NCI-H1930 (cell line): Measurements from ENCODE around the gene SH3PXD2B.

Source experiments
- DNase-seq, 2 experiments: peaks; one replicate each; lab custom pipeline; 2025; lab: John Stamatoyannopoulos, UW

The SH3PXD2B gene

DNA sequence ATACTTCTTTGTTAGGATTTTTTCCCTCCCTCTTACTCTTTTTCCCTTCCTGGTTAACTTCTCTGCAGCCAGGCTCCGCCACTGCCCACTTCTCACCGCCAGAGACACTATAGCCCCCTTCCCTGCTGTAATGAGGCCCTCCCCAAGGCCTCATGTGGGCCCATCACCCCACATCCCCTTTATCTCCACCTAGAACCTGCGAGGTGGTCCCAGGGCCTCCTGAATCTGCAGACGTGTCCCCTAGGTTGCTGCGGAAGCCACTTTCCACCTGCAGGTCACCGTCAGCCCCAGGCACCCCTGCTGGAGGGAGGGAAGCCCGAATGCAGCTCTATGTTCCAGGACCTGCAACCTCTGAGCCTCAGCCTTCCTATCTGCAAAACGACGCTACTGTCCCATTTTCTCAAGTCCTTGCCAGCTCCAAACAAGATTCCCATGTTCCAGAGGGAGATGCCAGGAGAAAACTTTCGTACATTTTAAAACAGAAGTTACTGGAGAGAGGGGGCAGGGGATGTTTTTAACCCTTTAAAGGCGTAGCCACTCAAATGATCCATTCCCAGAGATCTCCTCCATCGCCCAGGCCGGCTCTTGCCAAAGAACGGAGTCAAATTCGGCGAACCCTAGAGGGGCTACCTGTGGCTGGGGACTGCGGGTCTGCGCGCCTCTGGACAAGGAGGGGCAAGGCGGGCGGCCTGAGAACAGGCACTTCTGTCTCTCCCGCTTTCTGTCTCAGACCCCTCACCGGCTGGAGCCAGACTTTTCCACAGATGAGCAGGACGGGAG lies 929 bp downstream of the SH3PXD2B start:
- no peak for DNase-seq

DNA sequence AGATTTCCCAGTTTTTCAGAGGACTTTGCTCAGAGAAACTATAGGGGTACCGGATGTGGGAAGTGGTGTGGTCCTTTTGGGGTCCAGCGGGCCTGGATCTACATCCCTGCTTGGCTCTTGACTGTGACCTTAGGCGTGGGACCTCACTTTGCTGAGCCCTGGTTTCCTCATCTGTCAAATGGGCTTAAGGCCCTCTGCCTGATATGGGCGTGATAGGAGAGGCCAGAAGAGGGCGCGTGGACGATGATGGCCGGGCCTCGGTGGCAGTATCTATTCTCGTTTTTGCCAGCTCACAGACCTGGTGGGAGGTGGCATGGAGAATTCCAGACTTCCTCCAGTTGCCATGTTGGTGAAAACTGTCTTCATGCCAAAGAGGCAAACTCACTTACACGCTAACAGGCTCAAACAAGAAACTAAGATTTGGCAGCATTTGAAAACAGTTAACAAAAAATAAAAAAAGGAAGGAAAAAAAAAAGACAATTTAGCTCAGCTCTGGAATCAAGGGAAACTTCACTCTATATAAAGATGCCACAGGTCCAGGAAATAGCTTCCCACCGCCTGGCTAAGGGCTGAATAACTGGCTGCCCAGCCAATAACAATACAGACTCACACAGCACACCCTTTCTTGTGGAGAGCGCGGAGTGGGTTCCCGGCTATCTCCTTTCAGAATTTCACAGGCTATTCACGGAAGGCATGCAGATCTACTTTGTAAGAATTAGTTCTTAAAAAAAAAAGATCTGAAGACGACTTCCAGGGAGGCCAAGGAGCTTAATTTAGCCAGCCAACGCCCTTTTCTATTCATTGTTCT lies 1.7 kb downstream of the SH3PXD2B start:
- DNase-seq = no peak

DNA sequence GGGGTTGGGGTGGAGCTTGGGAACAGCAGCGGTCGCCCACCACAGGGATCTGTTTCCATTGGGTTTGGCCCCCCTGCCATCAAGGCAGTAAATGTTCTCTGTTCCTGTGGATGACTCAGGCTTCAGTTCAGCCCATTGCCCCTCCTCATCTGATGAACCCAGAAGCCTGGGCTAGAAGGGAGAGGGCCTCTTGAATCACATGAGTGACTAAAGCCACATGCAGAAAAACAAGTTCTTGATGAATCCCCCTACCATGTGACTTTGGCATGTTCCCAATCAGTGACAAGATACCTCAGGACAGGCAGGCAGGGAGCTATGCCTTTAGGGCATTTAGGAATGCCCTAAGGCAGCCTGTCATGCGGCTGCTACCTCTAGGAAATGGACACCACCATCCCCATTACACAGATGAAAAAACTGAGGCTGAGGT lies 2.5 kb downstream of the SH3PXD2B start:
- DNase-seq = no peak

DNA sequence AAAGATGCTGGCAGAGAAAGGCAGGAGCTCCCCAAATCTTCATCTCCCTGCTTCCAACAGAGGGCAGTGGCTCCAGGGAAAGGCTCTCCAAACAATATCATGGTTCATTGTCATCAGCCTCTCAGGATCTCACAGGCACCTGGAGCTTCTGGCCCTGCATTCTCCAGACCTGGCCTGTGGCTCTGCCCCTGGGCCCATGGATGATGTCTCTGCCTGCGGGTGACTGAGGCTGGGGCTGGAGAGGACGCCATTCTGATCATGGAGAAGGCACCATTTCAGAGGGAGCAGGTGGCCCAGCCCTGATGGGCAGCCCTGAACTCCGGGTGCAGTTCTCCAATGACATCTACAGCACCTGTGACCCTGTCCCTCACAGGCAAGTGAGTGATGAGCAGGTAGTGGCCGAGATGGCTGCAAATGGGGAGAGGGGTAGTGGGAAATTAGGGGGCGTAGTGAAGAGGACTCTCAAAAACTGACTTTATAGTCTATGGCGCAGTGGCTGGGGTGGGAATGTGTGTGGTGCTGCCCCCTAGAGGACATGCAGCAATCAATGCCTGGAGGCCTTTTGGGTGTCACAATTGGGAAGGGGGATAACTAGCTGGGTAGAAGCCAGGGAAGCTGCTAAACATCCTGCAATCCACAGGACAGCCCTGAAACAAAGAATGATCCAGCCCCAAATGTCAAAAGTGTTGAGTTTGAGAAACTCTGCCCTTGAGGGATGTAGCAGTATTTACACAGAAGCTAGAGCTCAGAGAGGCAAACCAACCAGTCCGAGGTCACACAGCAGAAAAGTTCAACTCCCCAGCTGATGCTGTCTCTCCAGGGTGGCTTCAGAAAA lies 3.2 kb downstream of the SH3PXD2B start:
- DNase-seq = no peak

DNA sequence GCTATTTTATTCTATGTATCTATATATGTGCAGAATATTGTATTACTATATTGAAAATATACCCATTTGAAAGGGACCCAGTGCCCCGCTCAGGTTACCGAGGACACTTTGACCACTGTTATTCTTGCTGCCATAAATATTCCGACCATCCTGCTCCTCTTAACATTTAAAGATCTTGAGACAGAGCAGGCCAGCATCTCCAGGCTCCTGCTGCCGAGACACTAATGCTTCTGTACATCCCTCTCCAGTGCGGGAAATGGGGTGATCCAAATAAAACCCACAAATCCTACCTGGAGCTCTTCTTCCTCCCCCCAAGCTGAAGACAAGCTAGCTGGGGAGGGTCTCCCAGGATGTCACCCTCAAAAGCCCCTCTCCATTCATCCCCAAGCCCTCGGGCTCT lies 3.9 kb downstream of the SH3PXD2B start:
- DNase-seq = no peak

DNA sequence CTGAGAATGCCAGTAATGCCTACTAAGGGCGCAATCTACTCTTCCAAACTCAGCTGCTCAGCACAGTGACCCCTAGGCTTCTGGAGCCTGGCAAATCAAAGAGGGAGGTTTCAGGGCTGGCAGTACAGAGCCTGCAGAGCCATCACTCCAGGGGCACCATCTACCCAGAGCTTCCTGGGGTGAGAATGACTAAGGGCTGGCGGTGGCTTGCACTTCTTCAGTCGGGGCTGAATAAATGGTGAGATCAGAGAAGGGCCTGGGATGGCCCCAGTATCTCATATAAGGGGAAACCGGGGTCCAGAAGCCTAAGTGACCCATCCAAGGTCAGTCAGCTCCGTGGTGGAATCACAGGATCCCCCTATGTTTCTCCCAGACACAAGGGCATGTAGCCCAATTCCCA lies 5.3 kb downstream of the SH3PXD2B start:
- DNase-seq = no peak

DNA sequence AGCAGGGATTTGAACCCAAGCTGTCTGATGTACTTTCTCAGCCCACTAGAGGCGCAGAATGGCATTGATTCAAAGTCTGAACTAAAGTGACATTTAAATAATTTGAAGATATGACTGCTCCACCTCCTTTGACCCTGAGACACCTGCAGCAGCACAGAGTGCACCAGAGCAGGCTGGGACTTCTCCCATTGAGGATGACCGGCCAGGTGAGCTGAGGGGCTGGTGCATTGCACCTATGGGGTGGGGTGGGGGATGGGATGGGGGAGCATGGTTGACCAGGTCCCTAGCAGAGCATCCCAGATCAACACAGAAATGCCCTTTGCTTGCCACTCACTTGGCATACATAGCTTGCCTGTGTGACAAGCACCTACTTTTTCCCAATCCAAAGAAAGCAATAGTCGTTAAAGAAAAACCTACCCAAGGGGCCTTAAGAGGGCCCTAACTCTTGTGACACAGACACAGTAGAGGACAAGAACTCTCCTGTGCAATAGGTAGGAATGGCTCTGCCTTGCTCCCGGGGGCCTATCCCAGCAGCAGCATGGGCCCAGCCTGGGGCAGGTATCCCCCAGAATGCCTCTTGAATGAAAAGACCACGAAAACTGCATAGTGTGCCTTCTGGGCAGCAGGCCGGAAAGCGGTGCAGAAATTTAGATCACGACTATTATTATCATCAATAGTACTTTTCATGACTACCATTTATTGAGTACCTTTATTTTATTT lies 6.5 kb downstream of the SH3PXD2B start:
- DNase-seq = no peak

DNA sequence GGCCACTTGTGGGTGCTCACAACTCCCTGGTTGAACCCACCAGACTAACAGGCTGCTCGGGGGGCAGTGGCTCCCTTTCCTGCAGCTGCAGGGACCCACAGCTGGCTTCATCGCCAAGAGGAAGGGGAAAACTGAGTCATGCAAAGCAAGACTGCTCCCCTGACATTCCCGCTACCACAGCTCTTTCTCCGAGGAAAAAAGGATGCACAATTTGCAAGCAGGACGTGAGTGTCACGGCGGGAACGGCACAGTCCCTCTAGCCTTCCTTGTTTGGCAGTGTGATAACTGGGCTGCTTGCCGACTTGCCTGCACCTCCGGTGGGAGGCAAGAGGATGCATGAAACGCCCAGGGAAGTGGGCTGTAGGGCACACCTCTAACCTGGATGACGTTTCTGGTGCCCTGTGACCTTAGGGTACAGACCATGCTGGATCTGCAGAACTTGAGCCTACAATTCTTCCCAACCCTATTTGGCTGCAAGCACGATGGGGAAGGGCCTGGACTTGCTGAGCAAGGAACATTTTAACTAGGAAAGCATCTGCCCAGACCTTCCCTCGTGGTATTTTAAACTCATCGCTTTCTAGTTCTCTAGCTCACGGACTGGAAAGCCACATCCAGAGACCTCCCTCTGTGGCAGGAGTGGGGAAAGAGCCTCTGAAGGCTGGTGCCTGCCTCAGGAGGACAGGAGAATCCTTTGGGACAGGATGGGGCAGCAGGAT lies 7.8 kb downstream of the SH3PXD2B start:
- DNase-seq = no peak

DNA sequence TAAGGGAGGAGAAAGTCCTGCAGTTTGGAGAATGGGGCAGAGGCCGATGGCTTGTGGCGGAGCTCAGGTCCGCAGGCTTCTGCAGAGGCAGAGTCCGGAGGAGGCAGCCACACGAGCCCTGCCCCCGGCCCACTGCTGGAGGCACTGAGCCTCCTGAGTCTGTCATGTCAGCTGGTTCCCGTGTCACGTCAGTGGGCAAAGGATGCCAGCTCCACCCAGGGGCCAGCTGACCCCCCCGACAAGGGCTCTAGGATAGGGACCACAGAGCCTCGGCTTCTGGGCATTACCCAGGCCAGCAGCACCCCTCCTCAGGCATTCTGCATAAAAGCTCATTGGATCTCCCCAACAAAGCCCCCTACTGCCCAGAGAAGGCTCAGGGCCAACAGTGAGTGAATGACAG lies 8.5 kb downstream of the SH3PXD2B start:
- no peak for DNase-seq

DNA sequence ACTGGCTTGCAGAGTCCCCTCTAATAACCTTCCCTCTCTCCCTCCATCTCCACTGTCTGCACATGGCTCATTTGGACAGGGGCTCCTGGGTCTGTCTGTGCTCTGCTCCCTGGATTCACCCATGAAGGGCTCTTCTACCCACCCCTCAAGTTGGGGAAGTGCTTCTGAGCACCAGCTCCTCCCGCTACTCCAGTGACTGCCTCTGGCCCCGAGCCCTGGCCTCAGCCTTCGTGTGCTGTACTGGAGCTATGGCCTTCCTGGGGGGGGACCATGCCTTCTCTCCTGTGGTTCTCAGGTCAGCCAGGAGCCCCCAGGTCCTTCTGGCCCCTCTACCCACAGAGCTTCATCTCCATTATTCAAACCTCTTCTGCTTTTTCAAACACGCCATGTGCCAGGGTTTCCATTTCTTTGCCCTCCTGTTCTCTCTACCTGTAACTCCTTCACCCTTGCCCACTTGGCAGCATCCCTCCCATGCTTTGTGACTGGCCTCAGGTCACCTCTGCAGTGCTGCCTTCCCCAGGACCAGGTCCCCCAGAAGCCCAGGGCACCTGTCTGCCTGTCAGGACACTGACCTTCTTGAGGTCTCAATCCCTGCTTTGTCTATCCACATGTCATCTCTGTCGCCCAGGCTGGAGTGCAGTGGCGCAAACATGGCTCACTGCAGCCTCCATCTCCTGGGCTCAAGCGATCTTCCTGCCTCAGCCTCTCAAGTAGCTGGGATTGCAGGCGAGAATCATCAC lies 9.5 kb downstream of the SH3PXD2B start:
- DNase-seq = no peak

DNA sequence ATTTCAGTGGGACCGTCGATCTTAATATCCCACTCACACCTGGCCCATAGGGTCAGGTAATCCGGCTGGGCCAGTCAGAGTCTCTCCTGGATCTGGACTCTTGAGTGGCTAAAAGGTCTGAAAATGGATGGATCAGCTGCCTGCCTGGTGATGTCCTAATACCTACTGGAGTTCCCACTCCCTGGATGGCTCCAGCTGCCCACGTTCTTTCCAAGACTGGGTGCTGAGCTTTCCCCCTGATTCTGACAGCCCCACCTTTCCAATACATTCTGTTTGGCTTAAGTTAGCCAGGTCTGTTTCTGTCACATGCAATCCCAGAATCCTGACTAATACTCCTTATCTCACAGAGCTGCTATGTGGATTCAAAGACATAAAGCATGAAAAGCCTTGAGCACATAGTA lies 10.2 kb downstream of the SH3PXD2B start:
- DNase-seq = no peak

DNA sequence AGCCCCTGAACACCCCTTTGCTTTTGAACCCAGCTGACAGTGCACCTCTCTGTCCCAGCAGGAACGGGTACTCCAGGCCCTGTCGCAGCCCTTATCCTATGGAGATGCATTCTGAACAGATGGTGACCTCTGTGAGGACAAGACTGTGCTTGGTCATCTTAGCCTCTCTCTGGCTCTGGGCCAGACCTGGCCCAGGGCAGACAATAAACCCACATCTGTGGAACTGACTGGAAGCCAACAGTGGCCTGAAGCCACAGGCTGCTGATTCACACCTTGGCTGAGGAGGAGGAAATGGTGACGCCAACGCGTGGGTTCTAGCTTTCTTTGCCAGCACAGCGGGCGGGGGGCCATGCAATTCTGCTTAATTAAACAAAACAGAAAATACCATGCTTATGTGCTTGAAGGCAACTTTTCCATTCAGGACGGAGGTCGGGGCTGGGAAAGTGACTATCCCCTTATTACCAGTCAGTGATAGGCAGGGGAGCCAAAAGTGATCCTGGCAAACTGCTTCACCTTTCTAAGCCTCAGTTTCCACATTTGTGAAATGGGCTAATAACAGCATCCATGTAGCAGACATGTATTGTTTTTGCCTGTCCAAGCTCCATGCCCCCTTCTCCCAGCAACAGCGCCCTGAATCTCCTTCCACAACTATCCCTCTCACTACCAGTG lies 10.8 kb downstream of the SH3PXD2B start:
- DNase-seq = no peak

DNA sequence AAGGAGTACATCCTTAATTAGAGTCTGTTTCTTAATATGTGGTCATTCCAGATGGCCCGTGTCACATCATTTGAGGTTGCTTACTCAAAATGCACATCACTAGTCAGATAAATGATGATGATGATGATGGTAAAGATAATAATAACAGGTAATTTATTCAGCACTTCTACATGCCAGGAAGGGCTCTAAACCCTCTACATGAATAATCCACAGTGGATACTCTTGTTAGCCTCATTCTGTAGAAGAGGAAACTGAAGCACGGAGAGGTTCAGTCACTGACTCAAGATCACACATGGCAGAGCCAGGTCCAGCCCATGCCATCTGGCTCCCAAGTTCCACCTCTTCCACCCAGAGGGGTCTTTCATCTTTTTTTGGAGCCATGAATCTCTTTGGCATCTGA lies 11.7 kb downstream of the SH3PXD2B start:
- DNase-seq = no peak

DNA sequence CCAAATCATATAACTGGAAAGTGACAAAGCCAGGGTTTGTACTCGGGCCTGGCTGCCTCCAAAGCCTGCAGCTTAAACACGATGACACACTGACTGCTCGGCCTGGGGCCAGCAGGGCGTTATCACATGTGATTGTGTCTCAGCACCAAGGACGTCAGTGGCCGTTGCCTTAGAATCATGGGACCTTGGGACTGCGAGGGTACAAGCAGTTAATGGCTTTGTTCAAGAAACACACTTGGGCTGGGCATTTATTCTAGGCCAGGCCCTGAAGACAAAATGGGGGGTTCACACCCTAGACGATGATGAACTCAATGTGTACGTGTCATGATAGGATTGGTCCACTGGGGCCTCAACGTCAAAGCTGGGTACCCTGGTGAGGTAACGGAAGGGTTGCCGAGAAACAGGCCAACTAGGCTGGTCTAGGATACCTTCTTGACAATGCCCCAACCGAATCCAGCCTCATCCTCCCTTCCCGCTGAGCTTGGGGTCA lies 13.0 kb downstream of the SH3PXD2B start:
- DNase-seq = no peak

DNA sequence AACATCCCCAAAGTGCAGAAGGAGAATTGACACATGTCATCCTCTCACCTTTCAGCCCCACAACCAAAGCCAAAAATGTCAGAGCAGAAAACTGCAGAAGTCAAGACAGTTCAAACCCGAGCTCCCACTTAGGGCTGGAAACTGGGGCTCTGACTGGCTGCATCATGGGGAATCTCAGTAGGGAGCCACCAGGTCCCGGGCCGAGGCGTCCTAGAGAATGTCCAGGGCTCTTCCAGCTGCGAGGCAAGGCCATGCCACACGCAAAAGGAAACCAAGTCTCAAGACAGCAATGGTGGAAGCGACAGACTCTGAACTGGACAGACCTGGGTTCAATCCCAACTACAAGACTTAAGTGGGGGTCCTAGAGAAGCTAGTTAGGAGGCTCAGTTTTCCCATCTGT lies 13.8 kb downstream of the SH3PXD2B start:
- no peak for DNase-seq

DNA sequence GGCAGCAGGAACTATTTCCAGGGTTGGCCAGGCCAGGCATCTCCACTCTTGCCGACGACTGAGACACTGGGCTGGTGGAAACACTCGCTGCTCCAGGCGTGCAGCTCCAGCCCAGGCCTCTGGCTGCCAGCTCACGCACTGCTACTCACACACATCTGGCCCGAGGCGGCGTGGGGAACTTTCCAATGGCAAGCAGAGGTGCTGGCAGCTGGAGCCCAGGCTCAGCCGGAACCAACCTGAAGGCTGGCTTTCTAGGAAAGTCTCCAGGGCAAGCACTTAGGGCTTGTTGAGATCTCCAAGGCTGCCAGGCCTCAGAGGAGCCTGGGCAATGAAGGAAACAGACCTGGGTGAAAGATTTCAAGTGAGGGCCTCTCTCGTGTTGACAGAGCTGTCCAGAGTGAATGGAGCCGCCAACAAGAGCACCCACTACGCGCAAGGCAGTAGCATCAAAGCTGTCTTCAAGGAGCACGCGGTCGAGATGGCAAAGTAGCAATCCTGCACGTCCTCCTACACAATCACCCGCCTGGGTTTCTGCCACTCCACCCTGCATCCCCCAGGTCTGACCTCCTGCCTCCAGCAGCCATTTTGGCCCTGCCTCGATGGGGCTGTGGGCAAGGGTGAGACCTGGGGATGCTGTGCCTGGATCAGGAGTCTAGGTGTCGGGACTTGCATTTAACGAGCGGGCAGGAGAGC lies 14.4 kb downstream of the SH3PXD2B start:
- DNase-seq = no peak

DNA sequence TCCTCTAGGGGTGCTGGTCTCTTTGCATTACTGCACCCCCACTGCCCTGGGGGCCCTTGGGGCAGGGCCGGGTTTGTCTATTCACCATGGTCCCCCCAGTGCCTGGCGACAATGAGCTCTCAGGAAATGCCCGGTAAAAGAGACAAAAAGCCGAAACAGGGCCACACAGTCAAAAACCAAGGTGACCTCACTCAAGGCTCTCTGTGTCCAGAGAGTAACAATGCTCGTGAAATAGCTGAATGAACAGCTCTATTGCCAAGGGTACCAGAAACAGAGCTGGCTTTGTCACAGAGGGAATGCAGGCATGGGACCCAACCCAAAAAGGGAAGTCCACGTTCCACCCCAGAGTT lies 16.0 kb downstream of the SH3PXD2B start:
- DNase-seq = no peak

DNA sequence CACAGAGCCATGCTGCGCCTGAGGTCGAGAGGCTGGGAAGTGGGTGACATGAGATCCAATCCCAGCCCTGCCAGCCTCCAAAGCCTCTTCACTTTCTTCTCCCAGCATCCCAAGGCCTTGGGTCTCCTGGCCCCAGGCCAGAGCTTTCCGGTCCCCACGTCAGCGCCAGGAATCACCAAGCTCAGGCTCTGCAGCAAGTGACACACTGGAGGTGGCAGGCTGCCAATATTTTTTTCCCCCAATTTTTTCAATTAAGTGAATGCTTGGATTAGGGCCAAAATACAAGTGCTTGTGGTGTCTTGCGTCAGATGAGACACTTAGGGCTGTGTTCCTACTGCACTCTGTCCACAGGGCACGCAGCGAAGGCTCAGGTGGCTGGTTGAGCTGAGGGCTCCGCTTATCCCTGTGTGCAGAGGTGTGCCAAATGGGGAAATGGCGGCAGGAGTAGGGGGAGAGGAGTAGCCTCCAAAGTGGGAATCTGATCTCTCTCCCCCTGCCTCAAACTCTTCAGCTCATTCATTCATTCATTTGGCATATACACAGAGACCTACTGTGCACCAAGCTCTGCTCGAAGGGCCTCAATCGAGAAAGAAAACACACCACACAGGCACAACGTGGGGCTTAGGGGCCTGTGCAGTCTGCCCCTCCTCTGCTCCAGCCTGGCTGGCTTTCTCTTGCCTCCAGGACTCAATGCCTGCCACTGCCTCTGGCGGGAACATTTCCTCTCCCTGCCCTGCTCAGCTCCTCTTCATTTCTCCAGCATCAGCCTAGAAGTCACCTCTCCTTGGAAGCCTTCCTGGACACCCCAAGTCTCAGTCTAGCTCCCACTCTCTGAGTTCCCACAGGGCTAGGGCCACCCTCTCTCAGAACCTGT lies 16.6 kb downstream of the SH3PXD2B start:
- DNase-seq = no peak
